H1 (cell line): ENCODE data around the gene VIM. TPM values are rescaled to one million over a fixed set of nuclear protein-coding genes. Genes with fewer than 3 reads are reported as not detected.

ENCODE experiments used
- BRCA1 ChIP-seq: IDR thresholded peaks from 2 replicates; pipeline ENCODE4 v1.6.1; 2012; ENCODE audit warnings: low read depth, low read length, improper control_type of control experiment
- SUZ12 ChIP-seq: fragments of 200-600 bp; sonication (generic); IDR thresholded peaks from 2 replicates; pipeline ENCODE4 v1.6.1; 2012; ENCODE audit warnings: mild to moderate bottlenecking, inconsistent platforms, low read length, moderate library complexity, mixed read lengths
- TBP ChIP-seq: IDR thresholded peaks from 2 replicates; pipeline ENCODE4 v1.6.1; 2011; ENCODE audit warnings: low read depth, low read length, improper control_type of control experiment
- polyA plus RNA-seq, 7 experiments: library from polyadenylated mRNA; depleted of rRNA in 3 of 7; stranded (reverse) in 5 of 7; unstranded in 2 of 7; fragments of >200 nt in 5 of 7; fragments of 200-250 nt in 2 of 7; gene quantifications; 1 replicate in 5 of 7; 2 replicates in 1 of 7; 4 replicates in 1 of 7; pipeline versions ENCODE4 v1.2.1 to v1.2.3, GENCODE V29; 2011 to 2013; ENCODE audit warnings: missing spikeins in 2 of 7, mixed read lengths in 2 of 7
- total RNA-seq: library from RNA; stranded (reverse); fragmentation: NEBNext Ultra II Directional; extraction: Animal tissue kit (Norgen Biotek cat#: 25700); gene quantifications from 2 replicates; pipeline ENCODE4 v1.2.1, GENCODE V29; 2021

Gene VIM
- total and polyA plus RNA-seq, 2 of the 8 experiments (the other 6 are each of a cell fraction or from before 2014, with no cell fraction given): 347 to 372 TPM

DNA sequence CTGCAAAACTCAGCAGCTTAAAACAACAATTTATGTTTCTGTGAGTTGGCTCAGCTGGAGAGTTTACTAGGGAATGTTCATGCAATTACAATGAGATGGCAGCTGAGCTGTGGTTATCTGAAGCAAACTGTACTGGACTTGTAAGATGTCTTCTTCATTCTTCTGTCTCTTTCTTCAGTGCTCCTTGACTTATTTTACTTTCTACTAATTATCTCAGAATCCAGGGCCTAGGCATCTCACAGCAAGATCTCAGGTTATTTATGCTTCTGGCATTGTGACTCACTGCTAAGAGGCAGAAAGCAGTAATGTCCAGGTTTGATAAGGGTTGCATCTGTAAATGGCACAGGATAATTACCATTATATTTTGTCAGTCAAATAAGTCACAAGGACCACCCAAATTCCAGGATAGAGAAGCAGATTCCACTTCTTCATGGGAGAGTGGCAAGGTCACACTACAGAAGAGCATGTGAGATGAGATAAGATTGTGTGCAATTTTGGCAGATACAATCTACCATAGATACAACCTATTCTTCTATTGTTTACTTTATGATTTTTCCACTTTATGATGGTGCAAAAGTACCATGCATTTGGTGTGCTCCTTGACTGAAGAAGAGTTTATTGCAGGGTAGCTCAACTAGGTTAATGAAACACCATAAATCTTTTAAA is 16.8 kb downstream of the VIM start (continued):
- TF ChIP-seq SUZ12 (no peak), BRCA1 (no peak), TBP (no peak)
